Spleen (tissue), 3 donors: ENCODE data around the gene DES.

ENCODE experiments used
- POLR2A ChIP-seq, 3 donors: fragments of 450-650 bp; IDR thresholded peaks; one replicate each; pipeline ENCODE4 v1.5.1; 2017; ENCODE audit warnings: antibody characterized with exemption in 3 of 3, mild to moderate bottlenecking in 1 of 3
- POLR2AphosphoS5 ChIP-seq, 3 donors: sonication (generic); formaldehyde crosslinking; IDR thresholded peaks; one replicate each; pipeline ENCODE4 v1.5.1; 2017; ENCODE audit warnings: antibody characterized with exemption in 3 of 3

DNA sequence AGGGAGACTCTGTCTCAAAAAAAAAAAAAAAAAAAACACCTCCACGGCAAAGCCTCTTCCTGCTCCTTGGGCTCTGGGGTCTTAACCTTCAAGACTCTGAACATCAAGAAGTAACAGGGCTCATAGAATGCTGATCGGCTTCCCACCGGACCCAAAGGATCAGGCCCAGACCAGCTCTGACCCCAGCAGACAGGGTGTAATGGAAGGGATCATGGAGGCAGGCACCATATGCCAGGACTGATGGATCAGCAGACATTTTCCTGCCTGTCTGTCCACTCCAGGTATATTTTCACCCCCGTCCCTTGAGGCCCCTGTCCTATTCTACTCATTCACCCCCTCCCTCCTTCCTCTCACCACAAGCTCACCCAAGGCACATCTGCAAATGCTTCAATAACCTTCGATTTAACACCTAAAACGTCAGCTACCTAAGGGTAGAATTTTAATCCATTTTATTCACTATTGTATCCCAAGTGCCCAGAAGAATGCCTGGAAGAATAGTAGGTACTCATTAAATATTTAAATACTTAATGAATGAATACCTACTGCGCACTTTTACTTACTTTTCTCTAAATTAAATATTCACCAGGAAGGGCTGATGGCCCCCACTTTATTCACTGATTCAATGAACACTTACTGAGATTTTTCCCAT is 11.9 kb downstream of the DES start:
- TF ChIP-seq POLR2A (IDR thresholded peaks at IDR 0.05) (no peak), POLR2AphosphoS5 (IDR thresholded peaks at IDR 0.05) (no peak)
